ENCODE measurements around the gene MICAL2.

DNA sequence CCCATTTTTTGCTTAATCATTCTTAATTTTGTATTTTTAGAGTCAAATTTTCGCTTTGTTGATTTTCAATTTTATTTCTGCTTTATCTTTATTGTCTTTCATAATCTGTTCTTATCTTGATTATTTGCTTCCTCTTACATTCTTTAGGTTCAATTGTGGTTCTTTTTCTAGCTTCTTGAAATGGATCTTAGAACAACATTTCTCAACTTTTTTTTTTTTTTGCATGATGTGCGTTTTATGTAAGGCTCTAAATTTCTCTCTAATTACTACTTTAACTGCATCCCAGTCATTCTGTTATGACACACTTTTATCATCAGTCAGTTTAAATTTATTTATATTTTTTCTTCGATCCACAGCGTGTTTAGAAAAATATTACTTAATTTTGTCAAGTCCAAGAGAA is 201.7 kb downstream of the MICAL2 start:
- TF ChIP-seq POLR2A (IDR thresholded peaks at IDR 0.05; ENCODE audit: low read depth, low read length) (no peak), TAF1 (IDR thresholded peaks at IDR 0.05; ENCODE audit: low read depth, low read length) (no peak), POLR2AphosphoS5 (IDR thresholded peaks at IDR 0.05; ENCODE audit: low read depth, low read length) (no peak), PAX5 (IDR thresholded peaks at IDR 0.05; ENCODE audit: insufficient read depth, low read length, severe bottlenecking) (no peak)
